Neutrophil (primary cell): ENCODE measurements around the gene CES4A.

Experiments
- H3K27ac ChIP-seq: fragments of 200-600 bp; sonication (generic); 2 replicates; pipeline ENCODE4 v1.5.1; 2016; ENCODE audit warnings: mild to moderate bottlenecking, moderate library complexity
- H3K27me3 ChIP-seq: fragments of 200-600 bp; sonication (generic); 2 replicates; pipeline ENCODE4 v1.6.0; 2016; ENCODE audit warnings: mild to moderate bottlenecking
- H3K36me3 ChIP-seq: fragments of 200-600 bp; sonication (generic); 2 replicates; pipeline ENCODE4 v1.5.1; 2017
- H3K4me1 ChIP-seq, 2 experiments: fragments of 200-600 bp in 1 of 2; sonication (generic) in 1 of 2; 1 replicate in 1 of 2; 2 replicates in 1 of 2; pipeline versions ENCODE4 v1.5.1 to v1.6.1; 2013 to 2016; ENCODE audit warnings: low read depth in 1 of 2, low read length in 1 of 2, mild to moderate bottlenecking in 1 of 2, moderate library complexity in 1 of 2; ENCODE audit not compliant: control insufficient read depth in 1 of 2, insufficient read depth in 1 of 2
- H3K4me3 ChIP-seq, 2 experiments: fragments of 200-600 bp in 1 of 2; sonication (generic) in 1 of 2; 1 replicate in 1 of 2; 2 replicates in 1 of 2; pipeline ENCODE4 v1.5.1; 2013 to 2016; ENCODE audit warnings: low read depth in 1 of 2, low read length in 1 of 2, mild to moderate bottlenecking in 1 of 2, moderate library complexity in 1 of 2
- H3K9me3 ChIP-seq: fragments of 200-600 bp; sonication (generic); 2 replicates; pipeline ENCODE4 v1.5.1; 2016
- TF ChIP-seq, protein P1 (sequence below): fragments of 200-600 bp; sonication (generic); IDR thresholded peaks from 2 replicates; pipeline ENCODE4 v1.5.1; 2016; ENCODE audit warnings: antibody characterized with exemption

The CES4A gene

GRCh38 chr16:67054901-67055300 is 66.5 kb downstream of the CES4A start:
- H3K27ac ChIP-seq, result no peak overlapping the region
- H3K9me3 ChIP-seq, result no peaks in the 10 kb centered on the region
- TF ChIP-seq, protein P1, sequence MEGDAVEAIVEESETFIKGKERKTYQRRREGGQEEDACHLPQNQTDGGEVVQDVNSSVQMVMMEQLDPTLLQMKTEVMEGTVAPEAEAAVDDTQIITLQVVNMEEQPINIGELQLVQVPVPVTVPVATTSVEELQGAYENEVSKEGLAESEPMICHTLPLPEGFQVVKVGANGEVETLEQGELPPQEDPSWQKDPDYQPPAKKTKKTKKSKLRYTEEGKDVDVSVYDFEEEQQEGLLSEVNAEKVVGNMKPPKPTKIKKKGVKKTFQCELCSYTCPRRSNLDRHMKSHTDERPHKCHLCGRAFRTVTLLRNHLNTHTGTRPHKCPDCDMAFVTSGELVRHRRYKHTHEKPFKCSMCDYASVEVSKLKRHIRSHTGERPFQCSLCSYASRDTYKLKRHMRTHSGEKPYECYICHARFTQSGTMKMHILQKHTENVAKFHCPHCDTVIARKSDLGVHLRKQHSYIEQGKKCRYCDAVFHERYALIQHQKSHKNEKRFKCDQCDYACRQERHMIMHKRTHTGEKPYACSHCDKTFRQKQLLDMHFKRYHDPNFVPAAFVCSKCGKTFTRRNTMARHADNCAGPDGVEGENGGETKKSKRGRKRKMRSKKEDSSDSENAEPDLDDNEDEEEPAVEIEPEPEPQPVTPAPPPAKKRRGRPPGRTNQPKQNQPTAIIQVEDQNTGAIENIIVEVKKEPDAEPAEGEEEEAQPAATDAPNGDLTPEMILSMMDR, result no peak
- H3K4me1 ChIP-seq, result no peaks in the 10 kb centered on the region
- H3K27me3 ChIP-seq, result no peaks in the 10 kb centered on the region
- H3K36me3 ChIP-seq, result peaks cover 6% of the 10 kb centered on the region
- H3K4me3 ChIP-seq, result no peak overlapping the region

GRCh38 chr16:67055712-67056487 is 67.5 kb downstream of the CES4A start:
- Histone ChIP-seq H3K9me3 (no peaks in the 10 kb centered on the region), H3K36me3 (peaks cover 6% of the 10 kb centered on the region), H3K4me3 (no peak overlapping the region), H3K4me1 (no peaks in the 10 kb centered on the region), H3K27me3 (no peaks in the 10 kb centered on the region), H3K27ac (no peak overlapping the region)
- TF ChIP-seq, protein P1, result no peak
